ENCODE data around the gene LMCD1. TPM values are rescaled to one million over a fixed set of nuclear protein-coding genes. Genes with fewer than 3 reads are reported as not detected.

The LMCD1 gene
- total and polyA plus RNA-seq, 9 donors = 114 to 221 (median 185) TPM

DNA sequence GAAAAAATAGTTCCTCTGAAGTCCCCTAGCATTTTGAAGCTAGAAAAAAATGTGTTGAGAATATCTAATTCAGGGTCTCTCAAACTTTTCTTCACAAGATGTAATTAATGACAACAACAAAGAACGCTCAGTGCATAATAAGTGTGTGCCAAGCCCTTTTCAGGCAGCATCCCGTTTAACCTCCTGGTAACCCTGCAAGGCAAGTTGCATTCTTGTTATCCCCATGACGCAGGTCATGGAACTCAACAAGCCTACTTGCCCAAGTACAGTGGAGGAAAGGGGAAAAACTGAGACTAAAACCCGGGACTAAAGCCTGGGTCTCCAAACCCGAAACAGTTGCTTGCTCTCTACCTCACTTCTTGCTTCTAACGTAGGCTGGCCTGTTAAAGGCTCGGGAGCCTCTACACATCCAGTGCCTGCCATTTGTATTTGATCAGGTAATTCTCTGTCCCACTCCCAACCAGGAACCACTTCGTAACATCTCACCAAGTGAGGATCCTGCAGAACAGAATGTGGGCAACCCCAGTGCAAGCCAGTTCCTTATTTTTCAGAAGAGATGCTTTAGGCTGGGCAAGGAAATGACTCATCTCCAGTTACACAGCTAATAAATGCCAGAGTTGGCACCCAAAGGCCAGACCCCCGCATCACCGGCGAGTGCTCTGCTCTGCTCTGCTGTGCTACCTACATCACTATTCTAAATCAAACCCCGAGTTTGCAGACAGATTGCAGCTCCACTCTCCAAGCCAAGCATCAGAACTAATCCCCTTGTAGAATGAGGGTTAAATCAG lies 28.3 kb downstream of the LMCD1 start:
- 79% methylated on average over 9 of the region's 12 CpGs for WGBS (ENCODE audit: insufficient coverage)

DNA sequence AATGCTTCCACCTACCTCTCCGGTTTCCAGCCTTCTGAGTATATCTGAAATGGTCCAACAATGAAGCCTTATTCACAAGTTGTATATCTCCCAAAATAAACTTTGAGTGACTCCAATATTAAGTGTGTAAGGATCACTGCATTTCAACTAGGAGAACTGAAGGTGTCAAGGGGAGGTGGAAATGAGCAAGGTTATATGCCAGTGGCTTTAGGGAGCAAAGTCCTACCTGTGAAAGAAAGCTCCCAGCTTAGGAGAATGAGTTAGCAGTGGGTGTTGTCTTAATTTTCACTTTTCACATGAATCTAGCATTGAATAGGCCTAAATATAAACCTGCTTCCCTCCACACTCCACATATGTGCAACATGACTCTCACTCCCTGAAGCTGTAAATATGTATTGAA lies 29.0 kb downstream of the LMCD1 start:
- peaks cover 36% of the 10 kb centered on the region for H3K4me1 ChIP-seq (ENCODE audit: control insufficient read depth, insufficient read depth, low read length)
- H3K9me3 ChIP-seq (replicated peaks; ENCODE audit: control insufficient read depth, low read depth, low read length) = no peaks in the 10 kb centered on the region
- no peaks in the 10 kb centered on the region for H3K27me3 ChIP-seq (ENCODE audit: control insufficient read depth, insufficient read depth, low read length)
- H3K36me3 ChIP-seq (ENCODE audit: control insufficient read depth, insufficient read depth, low read length) = peaks cover 32% of the 10 kb centered on the region
- no peak overlapping the region for H3K27ac ChIP-seq (ENCODE audit: low read length)
- DNase-seq = no peak
- no CpG with 5 or more reads among the region's 1 CpG for WGBS (ENCODE audit: insufficient coverage)
- no peak overlapping the region for H3K4me3 ChIP-seq (ENCODE audit: low read length)

More for the DNA sequence above, 28.3 kb downstream of the LMCD1 start:
- peaks cover 32% of the 10 kb centered on the region for H3K4me1 ChIP-seq (ENCODE audit: control insufficient read depth, insufficient read depth, low read length)
- peaks cover 29% of the 10 kb centered on the region for H3K36me3 ChIP-seq (ENCODE audit: control insufficient read depth, insufficient read depth, low read length)
- no peaks in the 10 kb centered on the region for H3K27me3 ChIP-seq (ENCODE audit: control insufficient read depth, insufficient read depth, low read length)
- DNase-seq = no peak
- H3K9me3 ChIP-seq (replicated peaks; ENCODE audit: control insufficient read depth, low read depth, low read length) = no peaks in the 10 kb centered on the region
- H3K4me3 ChIP-seq (ENCODE audit: low read length) = no peak overlapping the region
- H3K27ac ChIP-seq (ENCODE audit: low read length) = no peak overlapping the region

DNA sequence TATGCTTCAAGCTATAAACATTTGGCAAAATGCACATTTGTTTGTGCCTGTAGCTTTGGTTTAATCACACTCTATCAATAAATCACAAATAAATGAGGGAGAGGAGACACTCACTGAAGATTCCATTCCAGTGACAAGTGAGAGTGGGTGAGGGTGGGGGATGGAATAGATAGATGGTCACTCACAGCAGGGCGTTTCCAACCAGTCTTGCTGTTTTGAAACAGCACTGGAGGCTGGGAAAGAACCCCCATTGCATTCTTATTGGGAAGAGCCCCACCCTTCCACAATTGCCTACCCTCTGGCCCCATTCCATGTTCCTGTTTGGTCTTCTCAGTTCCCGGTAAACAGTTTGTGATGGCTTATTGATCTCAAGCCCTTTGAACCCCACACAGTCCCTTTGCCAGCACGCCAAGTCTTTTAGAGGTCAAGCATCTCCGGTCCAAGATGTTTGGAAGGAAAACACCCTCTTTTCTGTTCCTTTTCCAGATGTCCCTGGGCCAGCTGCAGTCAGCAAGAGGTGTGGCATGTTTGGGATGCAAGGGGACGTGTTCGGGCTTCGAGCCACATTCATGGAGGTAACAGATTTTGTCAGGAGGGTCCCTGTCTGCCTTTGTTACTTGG lies 30.7 kb downstream of the LMCD1 start:
- H3K4me3 ChIP-seq (ENCODE audit: low read length) = no peak overlapping the region
- 21% methylated on average over 4 of the region's 7 CpGs for WGBS (ENCODE audit: insufficient coverage)
- H3K27ac ChIP-seq (ENCODE audit: low read length) = peak overlapping the region; percentile 53
- peaks cover 40% of the 10 kb centered on the region for H3K4me1 ChIP-seq (ENCODE audit: control insufficient read depth, insufficient read depth, low read length)
- H3K36me3 ChIP-seq (ENCODE audit: control insufficient read depth, insufficient read depth, low read length) = peaks cover 39% of the 10 kb centered on the region
- H3K9me3 ChIP-seq (replicated peaks; ENCODE audit: control insufficient read depth, low read depth, low read length) = no peaks in the 10 kb centered on the region
- peak; percentile 90 for DNase-seq
- H3K27me3 ChIP-seq (ENCODE audit: control insufficient read depth, insufficient read depth, low read length) = no peaks in the 10 kb centered on the region

DNA sequence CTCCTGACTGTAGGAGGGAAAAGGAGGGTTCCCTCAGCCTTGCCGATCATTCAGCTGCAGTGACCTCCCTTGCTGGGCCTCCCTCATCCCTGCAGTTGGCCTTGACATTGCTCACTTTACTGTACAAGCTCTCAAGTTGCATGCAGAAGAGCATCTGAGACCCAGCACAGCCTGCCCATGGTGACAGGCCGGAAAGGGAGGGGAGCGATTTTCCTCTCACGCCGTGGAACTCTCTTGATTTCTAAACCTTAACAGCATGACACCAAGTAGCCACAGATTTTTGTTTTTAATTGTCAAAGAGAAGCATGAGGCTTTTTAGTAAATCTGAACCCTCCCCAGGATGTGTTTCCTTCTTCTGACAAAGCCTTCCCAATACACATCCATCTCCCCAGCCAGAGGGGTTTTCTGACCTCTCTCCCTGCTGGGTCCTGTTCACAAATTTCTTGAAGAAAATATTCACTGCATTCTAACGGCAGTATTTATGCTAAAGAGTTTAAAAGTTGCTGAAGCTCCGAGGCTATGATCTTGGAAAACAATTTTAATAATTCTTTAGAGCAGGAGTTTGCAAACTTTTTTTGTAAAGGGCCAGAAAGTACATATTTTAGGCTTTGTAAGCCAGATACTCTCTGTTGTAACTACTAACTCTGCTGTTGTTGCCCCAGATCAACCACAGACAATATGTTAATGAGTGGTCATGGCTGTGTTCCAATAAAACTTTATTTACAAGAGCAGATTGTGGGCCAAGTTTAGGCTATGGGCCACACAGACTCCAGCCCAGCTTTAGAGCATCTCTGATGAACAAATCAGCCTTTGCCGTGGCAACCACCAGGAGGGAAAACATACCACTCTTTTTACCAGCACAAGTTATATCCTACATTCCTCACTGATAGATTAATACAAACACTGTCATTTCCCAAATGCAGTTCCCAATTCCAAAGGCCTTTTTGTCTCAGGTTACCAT lies 34.8 kb downstream of the LMCD1 start:
- H3K27me3 ChIP-seq (ENCODE audit: control insufficient read depth, insufficient read depth, low read length) = no peaks in the 10 kb centered on the region
- H3K36me3 ChIP-seq (ENCODE audit: control insufficient read depth, insufficient read depth, low read length) = peaks cover 61% of the 10 kb centered on the region
- no peak overlapping the region for H3K4me3 ChIP-seq (ENCODE audit: low read length)
- peaks cover 30% of the 10 kb centered on the region for H3K4me1 ChIP-seq (ENCODE audit: control insufficient read depth, insufficient read depth, low read length)
- no peaks in the 10 kb centered on the region for H3K9me3 ChIP-seq (replicated peaks; ENCODE audit: control insufficient read depth, low read depth, low read length)
- peak; percentile 50 for DNase-seq
- WGBS (ENCODE audit: insufficient coverage) = 52% methylated on average over 3 of the region's 8 CpGs
- peak overlapping the region; percentile 78 for H3K27ac ChIP-seq (ENCODE audit: low read length)

GRCh38 chr3:8537440-8537839 lies 35.8 kb downstream of the LMCD1 start:
- Histone ChIP-seq H3K27me3 (ENCODE audit: control insufficient read depth, insufficient read depth, low read length) (no peaks in the 10 kb centered on the region), H3K27ac (ENCODE audit: low read length) (peak overlapping the region; percentile 47), H3K4me1 (ENCODE audit: control insufficient read depth, insufficient read depth, low read length) (peaks cover 29% of the 10 kb centered on the region), H3K4me3 (ENCODE audit: low read length) (no peak overlapping the region), H3K36me3 (ENCODE audit: control insufficient read depth, insufficient read depth, low read length) (peaks cover 67% of the 10 kb centered on the region), H3K9me3 (replicated peaks; ENCODE audit: control insufficient read depth, low read depth, low read length) (no peaks in the 10 kb centered on the region)
- no peak for DNase-seq
- no CpG with 5 or more reads among the region's 1 CpG for WGBS (ENCODE audit: insufficient coverage)

GRCh38 chr3:8538223-8538622 lies 36.6 kb downstream of the LMCD1 start:
- Histone ChIP-seq H3K4me1 (ENCODE audit: control insufficient read depth, insufficient read depth, low read length) (peaks cover 28% of the 10 kb centered on the region), H3K9me3 (replicated peaks; ENCODE audit: control insufficient read depth, low read depth, low read length) (no peaks in the 10 kb centered on the region)

DNA sequence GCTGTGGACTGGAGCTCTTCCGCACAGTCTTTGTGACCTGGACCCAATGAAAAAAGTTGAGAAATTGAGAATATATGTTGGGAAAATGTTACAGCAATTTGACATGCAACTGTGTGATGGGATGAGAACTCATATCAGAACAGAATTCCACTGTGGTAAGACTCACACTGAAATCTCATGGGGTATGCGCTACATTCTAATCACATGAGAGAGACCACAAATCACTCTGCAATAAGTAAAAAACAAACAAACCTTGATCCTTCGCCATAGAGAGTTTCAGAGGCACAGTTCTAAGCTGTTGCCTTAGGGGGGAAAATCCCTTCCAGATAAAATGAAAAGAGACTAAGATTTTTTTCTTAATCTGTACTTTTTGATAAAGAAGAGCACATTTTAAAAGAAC lies 37.3 kb downstream of the LMCD1 start:
- no peaks in the 10 kb centered on the region for H3K9me3 ChIP-seq (replicated peaks; ENCODE audit: control insufficient read depth, low read depth, low read length)
- no CpG with 5 or more reads among the region's 3 CpGs for WGBS (ENCODE audit: insufficient coverage)
- peaks cover 69% of the 10 kb centered on the region for H3K36me3 ChIP-seq (ENCODE audit: control insufficient read depth, insufficient read depth, low read length)
- no peak overlapping the region for H3K27ac ChIP-seq (ENCODE audit: low read length)
- DNase-seq = no peak
- peaks cover 26% of the 10 kb centered on the region for H3K4me1 ChIP-seq (ENCODE audit: control insufficient read depth, insufficient read depth, low read length)
- no peak overlapping the region for H3K4me3 ChIP-seq (ENCODE audit: low read length)
- H3K27me3 ChIP-seq (ENCODE audit: control insufficient read depth, insufficient read depth, low read length) = no peaks in the 10 kb centered on the region

More at GRCh38 chr3:8538223-8538622, 36.6 kb downstream of the LMCD1 start:
- no peak for DNase-seq
- WGBS (ENCODE audit: insufficient coverage) = 74% methylated on average over 2 of the region's 4 CpGs
- H3K27ac ChIP-seq (ENCODE audit: low read length) = no peak overlapping the region
- H3K36me3 ChIP-seq (ENCODE audit: control insufficient read depth, insufficient read depth, low read length) = peaks cover 70% of the 10 kb centered on the region
- H3K27me3 ChIP-seq (ENCODE audit: control insufficient read depth, insufficient read depth, low read length) = no peaks in the 10 kb centered on the region
- no peak overlapping the region for H3K4me3 ChIP-seq (ENCODE audit: low read length)

DNA sequence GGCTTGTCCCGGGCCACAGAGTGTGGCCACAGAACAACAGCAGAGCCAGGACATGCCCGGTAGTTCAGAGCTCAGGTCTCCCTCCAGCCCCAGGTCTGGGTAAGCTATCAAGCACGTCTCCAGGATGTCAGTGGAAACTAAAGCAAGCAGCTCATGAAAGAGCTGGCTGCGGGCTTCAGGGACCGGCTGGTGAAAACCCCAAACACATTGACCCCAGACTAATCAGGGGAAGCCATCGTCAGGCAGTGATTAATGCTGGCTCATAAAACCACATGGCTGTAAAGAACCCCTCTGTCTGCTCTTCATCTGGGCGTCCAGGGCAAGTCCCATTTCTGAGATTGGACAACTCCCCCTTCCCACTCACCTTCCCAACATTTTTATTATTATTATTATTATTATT lies 37.8 kb downstream of the LMCD1 start:
- no peaks in the 10 kb centered on the region for H3K9me3 ChIP-seq (replicated peaks; ENCODE audit: control insufficient read depth, low read depth, low read length)
- 30% methylated on average over 6 of the region's 7 CpGs for WGBS (ENCODE audit: insufficient coverage)
- DNase-seq = no peak
- H3K4me3 ChIP-seq (ENCODE audit: low read length) = no peak overlapping the region
- no peaks in the 10 kb centered on the region for H3K27me3 ChIP-seq (ENCODE audit: control insufficient read depth, insufficient read depth, low read length)
- H3K36me3 ChIP-seq (ENCODE audit: control insufficient read depth, insufficient read depth, low read length) = peaks cover 74% of the 10 kb centered on the region
- peaks cover 26% of the 10 kb centered on the region for H3K4me1 ChIP-seq (ENCODE audit: control insufficient read depth, insufficient read depth, low read length)
- peak overlapping the region; percentile 17 for H3K27ac ChIP-seq (ENCODE audit: low read length)

GRCh38 chr3:8540456-8540855 lies 38.8 kb downstream of the LMCD1 start:
- 92% methylated on average over 5 of the region's 6 CpGs for WGBS (ENCODE audit: insufficient coverage)
- Histone ChIP-seq H3K27ac (ENCODE audit: low read length) (no peak overlapping the region), H3K9me3 (replicated peaks; ENCODE audit: control insufficient read depth, low read depth, low read length) (no peaks in the 10 kb centered on the region), H3K36me3 (ENCODE audit: control insufficient read depth, insufficient read depth, low read length) (peaks cover 73% of the 10 kb centered on the region), H3K4me1 (ENCODE audit: control insufficient read depth, insufficient read depth, low read length) (peaks cover 22% of the 10 kb centered on the region), H3K27me3 (ENCODE audit: control insufficient read depth, insufficient read depth, low read length) (no peaks in the 10 kb centered on the region), H3K4me3 (ENCODE audit: low read length) (no peak overlapping the region)
- no peak for DNase-seq

DNA sequence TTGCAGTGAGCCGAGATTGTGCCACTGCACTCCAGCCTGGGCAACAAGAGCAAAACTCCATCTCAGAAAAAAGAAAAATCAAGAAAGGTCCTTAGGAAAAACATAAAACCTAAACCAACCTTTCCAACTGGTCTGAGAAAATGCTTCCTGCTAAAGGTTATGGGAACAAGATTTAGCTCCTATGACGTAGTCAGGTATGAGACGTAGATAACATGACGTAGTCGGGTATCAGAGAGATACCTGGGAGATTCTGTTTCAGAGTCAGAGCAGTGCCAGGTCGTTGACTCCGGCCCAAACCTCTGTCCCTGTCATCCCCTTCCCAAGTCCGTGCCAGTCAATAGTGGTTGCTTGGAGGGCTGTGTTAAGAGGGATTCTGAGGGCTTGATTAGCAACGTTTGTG lies 39.9 kb downstream of the LMCD1 start:
- no peaks in the 10 kb centered on the region for H3K27me3 ChIP-seq (ENCODE audit: control insufficient read depth, insufficient read depth, low read length)

More for the DNA sequence above, 39.9 kb downstream of the LMCD1 start:
- Histone ChIP-seq H3K4me3 (ENCODE audit: low read length) (no peak overlapping the region), H3K4me1 (ENCODE audit: control insufficient read depth, insufficient read depth, low read length) (peaks cover 13% of the 10 kb centered on the region), H3K9me3 (replicated peaks; ENCODE audit: control insufficient read depth, low read depth, low read length) (no peaks in the 10 kb centered on the region), H3K36me3 (ENCODE audit: control insufficient read depth, insufficient read depth, low read length) (peaks cover 78% of the 10 kb centered on the region), H3K27ac (ENCODE audit: low read length) (no peak overlapping the region)
- no peak for DNase-seq
- 80% methylated on average over 6 of the region's 9 CpGs for WGBS (ENCODE audit: insufficient coverage)

Measured in muscle of leg (tissue), 11 donors.